Measurements from ENCODE around the gene UBL3. TPM values are rescaled to one million over a fixed set of nuclear protein-coding genes. Genes with fewer than 3 reads are reported as not detected.

The UBL3 gene
- total RNA-seq, 1 donor from 2014 or later = 17.9 TPM

- ChIA-PET POLR2A (no interaction called here), CTCF (no interaction called here)
- no peak overlapping the region for H3K4me3 Mint-ChIP-seq
- ATAC-seq (ENCODE audit: low read depth) (no peak), DNase-seq (no peak)
- H3K9me3 Mint-ChIP-seq = no peaks in the 10 kb centered on the region
- no peaks in the 10 kb centered on the region for H3K27me3 Mint-ChIP-seq
- intact Hi-C loops (cut with micrococcal nuclease) = no loop called here
- no peak overlapping the region for H3K27ac Mint-ChIP-seq
- no peaks in the 10 kb centered on the region for H3K36me3 Mint-ChIP-seq (ENCODE audit: low read depth)
- TF ChIP-seq CTCF (IDR thresholded peaks at IDR 0.05) = no peak
- no peaks in the 10 kb centered on the region for H3K4me1 Mint-ChIP-seq
These were observed 37.9 kb upstream of the UBL3 start for GRCh38 chr13:29888306-29888705.

- Mint-ChIP-seq H3K36me3 (ENCODE audit: low read depth) (no peaks in the 10 kb centered on the region), H3K9me3 (no peaks in the 10 kb centered on the region), H3K27me3 (no peaks in the 10 kb centered on the region), H3K4me1 (no peaks in the 10 kb centered on the region), H3K27ac (no peak overlapping the region), H3K4me3 (no peak overlapping the region)
- no peak for TF ChIP-seq CTCF (IDR thresholded peaks at IDR 0.05)
- intact Hi-C loops (cut with micrococcal nuclease) = no loop called here
- CTCF ChIA-PET = no interaction called here
- ATAC-seq (ENCODE audit: low read depth) (no peak), DNase-seq (no peak)
- POLR2A ChIA-PET = no interaction called here
These were observed 37.3 kb upstream of the UBL3 start for GRCh38 chr13:29887686-29888085.

- intact Hi-C loops (cut with micrococcal nuclease) = no loop called here
- no peaks in the 10 kb centered on the region for H3K4me1 Mint-ChIP-seq
- POLR2A ChIA-PET = no interaction called here
These were observed 36.7 kb upstream of the UBL3 start for GRCh38 chr13:29887030-29887557.

GRCh38 chr13:29886446-29886845 lies 36.0 kb upstream of the UBL3 start:
- Mint-ChIP-seq H3K27me3 (no peaks in the 10 kb centered on the region), H3K4me1 (no peaks in the 10 kb centered on the region), H3K27ac (no peak overlapping the region), H3K36me3 (ENCODE audit: low read depth) (no peaks in the 10 kb centered on the region), H3K9me3 (no peaks in the 10 kb centered on the region), H3K4me3 (no peak overlapping the region)
- ChIA-PET CTCF (no interaction called here), POLR2A (no interaction called here)
- no peak for TF ChIP-seq CTCF (IDR thresholded peaks at IDR 0.05)
- intact Hi-C loops (cut with micrococcal nuclease) = no loop called here
- DNase-seq (no peak), ATAC-seq (ENCODE audit: low read depth) (no peak)

More at GRCh38 chr13:29887030-29887557, 36.7 kb upstream of the UBL3 start:
- no peak for TF ChIP-seq CTCF (IDR thresholded peaks at IDR 0.05)
- ATAC-seq (ENCODE audit: low read depth) (no peak), DNase-seq (no peak)
- Mint-ChIP-seq H3K36me3 (ENCODE audit: low read depth) (no peaks in the 10 kb centered on the region), H3K9me3 (no peaks in the 10 kb centered on the region), H3K27me3 (no peaks in the 10 kb centered on the region), H3K4me3 (no peak overlapping the region), H3K27ac (no peak overlapping the region)
- CTCF ChIA-PET = no interaction called here

GRCh38 chr13:29885989-29886388 lies 35.6 kb upstream of the UBL3 start:
- intact Hi-C loops (cut with micrococcal nuclease) = no loop called here
- CTCF ChIA-PET = no interaction called here
- H3K4me1 Mint-ChIP-seq = no peaks in the 10 kb centered on the region
- POLR2A ChIA-PET = no interaction called here
- no peak for ATAC-seq (ENCODE audit: low read depth)
- no peak for TF ChIP-seq CTCF (IDR thresholded peaks at IDR 0.05)
- no peaks in the 10 kb centered on the region for H3K36me3 Mint-ChIP-seq (ENCODE audit: low read depth)
- no peak overlapping the region for H3K4me3 Mint-ChIP-seq
- no peaks in the 10 kb centered on the region for H3K27me3 Mint-ChIP-seq
- no peak for DNase-seq
- no peak overlapping the region for H3K27ac Mint-ChIP-seq
- H3K9me3 Mint-ChIP-seq = no peaks in the 10 kb centered on the region

All from activated B cell treated with CpG ODN at 0.5 μM for 24 hours (primary cell).